Loucy (cell line): ENCODE results near the gene MUCL3.

Experiments
- EZH2phosphoT487 ChIP-seq: fragments of 200-600 bp; IDR thresholded peaks from 2 replicates; pipeline ENCODE4 v1.6.1; 2018; ENCODE audit warnings: antibody characterized with exemption, mild to moderate bottlenecking, moderate library complexity, borderline replicate concordance
- TF ChIP-seq, protein P1 (sequence below): fragments of 200-600 bp; sonication (generic); conservative IDR thresholded peaks from 2 replicates; pipeline ENCODE4 v1.5.1; 2014; ENCODE audit warnings: mild to moderate bottlenecking, antibody characterized with exemption, low read length

DNA sequence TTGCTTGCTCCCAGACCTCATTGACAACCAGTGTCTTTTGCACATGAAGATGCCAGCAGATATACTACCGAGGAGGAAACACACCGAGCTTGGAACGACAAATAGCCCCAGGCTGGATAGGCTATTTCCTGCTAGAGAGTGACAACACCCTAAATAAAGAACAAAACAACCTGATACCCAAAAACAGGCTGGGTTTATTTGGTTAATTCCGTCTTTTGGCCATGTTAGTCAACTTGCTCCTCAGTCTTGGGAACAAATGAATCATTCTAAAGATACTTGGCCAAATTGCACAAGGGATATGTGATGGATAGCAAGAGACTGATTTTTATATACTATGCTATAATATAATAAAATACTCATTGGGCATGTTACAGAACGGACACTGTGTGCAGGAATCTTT, 58.0 kb downstream of the MUCL3 start:
- TF ChIP-seq, protein P1, sequence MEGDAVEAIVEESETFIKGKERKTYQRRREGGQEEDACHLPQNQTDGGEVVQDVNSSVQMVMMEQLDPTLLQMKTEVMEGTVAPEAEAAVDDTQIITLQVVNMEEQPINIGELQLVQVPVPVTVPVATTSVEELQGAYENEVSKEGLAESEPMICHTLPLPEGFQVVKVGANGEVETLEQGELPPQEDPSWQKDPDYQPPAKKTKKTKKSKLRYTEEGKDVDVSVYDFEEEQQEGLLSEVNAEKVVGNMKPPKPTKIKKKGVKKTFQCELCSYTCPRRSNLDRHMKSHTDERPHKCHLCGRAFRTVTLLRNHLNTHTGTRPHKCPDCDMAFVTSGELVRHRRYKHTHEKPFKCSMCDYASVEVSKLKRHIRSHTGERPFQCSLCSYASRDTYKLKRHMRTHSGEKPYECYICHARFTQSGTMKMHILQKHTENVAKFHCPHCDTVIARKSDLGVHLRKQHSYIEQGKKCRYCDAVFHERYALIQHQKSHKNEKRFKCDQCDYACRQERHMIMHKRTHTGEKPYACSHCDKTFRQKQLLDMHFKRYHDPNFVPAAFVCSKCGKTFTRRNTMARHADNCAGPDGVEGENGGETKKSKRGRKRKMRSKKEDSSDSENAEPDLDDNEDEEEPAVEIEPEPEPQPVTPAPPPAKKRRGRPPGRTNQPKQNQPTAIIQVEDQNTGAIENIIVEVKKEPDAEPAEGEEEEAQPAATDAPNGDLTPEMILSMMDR: no peak
- no peak for TF ChIP-seq EZH2phosphoT487
